ENCODE results near the gene PTPRS. TPM values are rescaled to one million over a fixed set of nuclear protein-coding genes. Genes with fewer than 3 reads are reported as not detected.

The PTPRS gene
- total RNA-seq, 1 experiment from 2014 or later: 63.0 TPM

GRCh38 chr19:5355076-5355475, 14.5 kb upstream of the PTPRS start:
- DNase-seq (ENCODE audit: low read depth): no peak

- no peak for DNase-seq (ENCODE audit: low read depth)
Measured at GRCh38 chr19:5354403-5354802, 13.8 kb upstream of the PTPRS start.

- peak; percentile 27 for DNase-seq (ENCODE audit: low read depth)
Measured at GRCh38 chr19:5352229-5352763, 11.7 kb upstream of the PTPRS start.

DNA sequence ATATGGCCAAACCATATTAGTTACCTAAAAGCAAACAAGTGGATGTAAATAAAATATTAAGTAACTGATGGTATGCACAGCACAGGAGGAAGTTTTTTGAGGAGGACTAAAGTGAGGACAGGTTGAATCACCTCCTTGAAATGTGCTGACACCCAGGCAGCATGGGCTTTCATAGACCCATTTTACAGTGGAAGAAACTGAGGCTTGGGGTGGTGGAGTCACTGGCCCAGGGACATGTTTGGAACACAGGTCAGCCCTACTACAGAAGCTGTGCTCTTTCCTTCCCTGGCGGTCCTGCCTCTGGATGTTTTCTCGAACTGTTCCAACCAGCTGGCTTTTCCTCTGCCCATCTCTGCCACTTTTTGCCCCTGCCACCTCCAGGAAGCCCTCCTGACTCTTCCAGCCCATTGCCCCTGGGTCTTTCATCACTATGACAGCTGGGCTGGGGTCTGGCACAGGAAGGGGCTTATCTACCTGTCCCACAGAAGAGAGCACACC, 11.2 kb upstream of the PTPRS start:
- DNase-seq (ENCODE audit: low read depth): no peak

- DNase-seq (ENCODE audit: low read depth): no peak
Measured at GRCh38 chr19:5349041-5349440, 8.4 kb upstream of the PTPRS start.

- DNase-seq (ENCODE audit: low read depth): peak; percentile 64
Measured at GRCh38 chr19:5345895-5346386, 5.3 kb upstream of the PTPRS start.

DNA sequence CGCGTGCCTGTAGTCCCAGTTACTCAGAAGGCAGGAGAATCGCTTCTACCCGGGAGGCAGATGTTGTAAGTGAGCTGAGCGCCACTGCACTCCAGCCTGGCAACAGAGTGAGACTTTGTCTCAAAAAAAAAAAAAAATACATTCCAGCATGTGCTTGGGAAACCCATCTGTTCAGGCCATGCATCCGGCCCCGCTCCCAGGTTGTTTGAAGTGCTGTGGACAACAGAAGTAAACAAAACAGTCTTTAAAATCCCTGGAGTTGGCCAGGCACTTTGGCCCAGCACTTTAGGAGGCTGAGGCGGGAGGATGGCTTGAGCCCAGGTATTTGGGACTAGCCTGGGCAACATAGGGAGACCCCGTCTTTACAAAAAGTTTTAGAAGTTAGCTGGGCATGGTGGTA, 3.2 kb upstream of the PTPRS start:
- peak; percentile 26 for DNase-seq (ENCODE audit: low read depth)

GRCh38 chr19:5342573-5343201, 2.1 kb upstream of the PTPRS start:
- no peak for DNase-seq (ENCODE audit: low read depth)

DNA sequence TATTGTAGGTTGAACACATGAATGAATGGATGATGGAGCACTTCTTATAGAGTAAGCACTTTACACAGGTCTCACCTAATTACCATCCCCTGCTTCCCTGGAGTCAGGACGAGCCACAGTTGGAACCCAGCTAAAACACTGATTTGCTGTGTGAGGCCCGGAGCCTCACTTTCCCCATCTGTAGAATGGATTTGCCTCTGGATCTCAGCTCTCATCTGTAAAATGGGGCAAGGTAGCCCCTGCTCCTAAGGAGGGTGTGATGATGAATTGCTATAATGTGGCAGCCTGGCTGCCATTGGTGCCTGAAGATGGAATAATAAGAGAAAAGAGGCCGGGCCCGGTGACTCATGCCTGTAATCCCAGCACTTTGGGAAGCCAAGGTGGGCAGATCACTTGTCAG, 1.4 kb upstream of the PTPRS start:
- DNase-seq (ENCODE audit: low read depth): no peak

DNA sequence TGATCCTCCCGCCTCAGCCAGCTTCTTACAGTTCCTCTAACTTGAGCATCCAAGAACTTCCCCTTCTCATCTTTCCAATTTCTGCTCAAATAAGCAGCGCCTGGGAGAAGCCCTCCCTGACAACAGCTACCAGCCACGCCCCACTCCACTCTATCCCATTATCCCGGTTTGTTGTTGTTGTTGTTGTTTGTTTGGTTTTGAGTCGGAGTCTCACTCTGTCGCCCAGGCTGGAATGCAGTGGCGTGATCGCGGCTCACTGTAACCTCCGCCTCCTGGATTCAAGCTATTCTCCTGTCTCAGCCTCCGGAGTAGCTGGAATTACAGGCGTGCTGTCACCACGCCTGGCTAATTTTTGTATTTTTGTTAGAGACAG, 822 bp upstream of the PTPRS start:
- no peak for DNase-seq (ENCODE audit: low read depth)

DNA sequence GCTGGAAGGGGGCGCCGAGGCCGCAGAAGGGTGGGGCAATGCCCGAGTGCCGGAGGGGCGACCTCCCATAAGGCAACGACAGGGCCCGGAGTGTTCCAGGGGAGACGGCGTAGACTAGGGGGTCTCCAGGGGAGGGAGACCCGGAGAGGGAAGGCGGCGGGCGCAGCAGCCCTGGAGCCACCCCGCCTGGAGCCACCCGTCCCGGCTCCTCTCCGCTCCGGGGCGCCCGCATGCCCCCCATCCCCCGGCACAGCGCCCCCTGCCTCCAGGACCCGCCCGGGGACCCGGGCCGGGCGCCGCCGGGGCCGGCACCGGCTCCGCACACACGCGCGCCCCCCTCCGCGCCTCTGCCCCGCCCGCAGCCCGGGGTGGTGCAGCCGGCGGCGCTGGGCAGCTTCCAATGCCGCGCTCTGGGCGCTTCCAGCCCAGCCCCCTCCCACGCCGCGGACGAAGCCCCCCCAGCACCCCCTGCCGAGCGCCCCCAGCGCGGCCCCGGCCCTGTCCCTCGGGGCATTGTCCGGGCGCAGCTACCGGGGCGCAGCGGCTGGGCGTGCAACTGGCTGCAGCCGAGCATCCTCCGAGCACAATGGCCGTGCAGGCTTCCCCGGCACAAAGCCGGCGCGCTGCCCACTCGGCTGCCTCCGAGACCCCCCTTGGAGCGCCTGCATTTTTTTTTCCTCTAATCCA, 519 bp downstream of the PTPRS start:
- no peak for DNase-seq (ENCODE audit: low read depth)

DNA sequence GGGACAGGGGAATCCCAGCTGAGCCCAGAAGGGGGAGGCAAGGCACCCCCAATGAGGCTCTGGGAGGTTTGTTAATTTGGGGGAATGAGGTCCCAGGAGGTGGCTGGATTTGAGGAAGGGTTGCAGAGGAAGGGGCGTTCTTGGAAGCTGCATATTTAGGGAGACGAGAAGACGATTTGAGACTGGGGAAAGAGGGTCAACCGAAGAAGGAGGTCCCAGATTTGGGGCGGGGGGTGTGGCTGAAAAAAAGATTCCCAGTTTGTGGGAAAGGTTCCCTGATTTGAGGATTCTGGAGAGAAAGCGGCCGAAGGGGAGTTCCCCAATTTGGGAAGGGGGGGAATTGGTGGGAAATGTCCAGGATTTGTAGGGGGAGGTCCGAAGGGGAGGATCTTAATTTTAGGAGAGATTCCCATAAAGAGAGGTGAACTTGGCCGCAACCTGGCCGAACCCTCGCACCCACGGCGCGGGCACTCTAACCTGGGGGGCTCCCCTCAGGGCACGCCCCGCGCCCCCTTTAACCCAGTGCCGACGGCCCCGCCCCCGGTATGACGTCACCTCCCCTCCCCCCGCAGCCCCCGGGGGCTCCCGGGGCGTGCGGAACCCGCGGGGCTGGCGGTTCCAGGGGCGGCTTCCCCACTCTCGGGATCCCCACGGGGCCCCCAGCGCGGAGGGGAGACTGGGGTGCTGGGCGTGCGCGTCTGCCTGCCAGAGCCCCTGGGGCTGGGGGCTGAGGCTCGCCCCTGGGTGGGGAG, 1.2 kb downstream of the PTPRS start:
- DNase-seq (ENCODE audit: low read depth): no peak

DNA sequence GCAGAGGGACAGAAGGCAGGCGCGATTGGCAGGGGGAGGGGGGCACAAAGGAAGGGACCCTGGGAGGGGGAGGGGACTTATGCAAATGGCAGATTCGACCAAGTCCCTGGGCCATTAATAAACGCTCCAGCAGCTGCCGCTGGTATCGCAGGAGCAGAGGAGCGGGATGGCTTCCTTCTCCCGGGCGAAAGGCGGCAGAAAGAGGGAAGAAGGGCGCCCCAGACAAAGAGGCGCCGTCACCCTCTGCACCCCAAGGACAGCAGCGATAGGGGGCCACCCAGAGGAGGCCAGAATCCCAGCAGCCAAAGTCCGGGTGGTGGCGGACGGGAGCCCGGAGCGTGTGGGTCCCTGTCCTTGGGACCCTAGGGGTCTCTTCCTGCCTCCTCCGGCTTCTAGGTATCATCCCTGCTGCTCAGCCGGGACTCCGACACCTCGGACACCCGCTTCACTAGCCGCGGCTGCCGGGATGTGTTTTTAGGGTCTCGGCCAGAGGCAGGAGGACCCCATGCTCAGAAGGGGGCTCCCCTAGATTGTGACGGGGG, 1.9 kb downstream of the PTPRS start:
- no peak for DNase-seq (ENCODE audit: low read depth)

- no peak for DNase-seq (ENCODE audit: low read depth)
Measured at GRCh38 chr19:5337708-5338655, 2.6 kb downstream of the PTPRS start.

- DNase-seq (ENCODE audit: low read depth): no peak
Measured at GRCh38 chr19:5337126-5337525, 3.5 kb downstream of the PTPRS start.

DNA sequence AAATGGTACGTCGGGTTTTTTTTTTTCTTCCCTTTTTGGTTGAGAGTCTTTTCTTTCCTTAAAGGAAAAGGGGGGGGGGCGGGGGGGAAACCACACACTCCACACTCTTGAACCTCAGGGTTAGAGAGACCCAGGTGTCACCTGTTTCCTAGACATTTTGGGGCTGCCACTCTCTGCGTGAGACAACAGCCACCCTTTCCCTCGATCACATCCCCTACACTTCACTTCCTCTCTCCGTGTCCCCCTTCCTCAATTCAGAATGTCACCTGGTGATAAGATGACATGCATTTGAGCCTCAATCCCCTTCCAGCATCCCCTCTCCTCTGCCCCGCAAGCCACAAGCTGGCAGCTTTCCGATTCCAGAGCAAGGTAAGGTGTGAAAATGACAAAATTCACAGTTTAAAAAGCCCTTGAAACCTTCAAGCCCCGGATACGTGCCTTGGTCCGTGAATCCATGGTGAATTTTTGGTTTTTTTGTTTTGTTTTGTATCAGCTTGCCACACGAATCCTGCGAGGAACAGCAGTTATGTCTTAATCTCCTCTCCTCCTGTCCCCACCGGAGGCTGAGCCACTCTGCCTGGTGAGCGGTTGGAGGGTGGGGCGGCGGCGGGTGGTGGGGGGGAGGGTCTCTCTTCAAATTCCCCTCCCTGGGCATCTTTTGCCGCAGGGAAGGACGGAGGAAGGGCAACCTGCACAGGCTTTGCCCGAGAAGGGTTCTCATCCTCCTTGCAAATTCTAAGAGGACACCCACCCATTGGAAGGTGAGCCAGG, 4.2 kb downstream of the PTPRS start:
- DNase-seq (ENCODE audit: low read depth): no peak

DNA sequence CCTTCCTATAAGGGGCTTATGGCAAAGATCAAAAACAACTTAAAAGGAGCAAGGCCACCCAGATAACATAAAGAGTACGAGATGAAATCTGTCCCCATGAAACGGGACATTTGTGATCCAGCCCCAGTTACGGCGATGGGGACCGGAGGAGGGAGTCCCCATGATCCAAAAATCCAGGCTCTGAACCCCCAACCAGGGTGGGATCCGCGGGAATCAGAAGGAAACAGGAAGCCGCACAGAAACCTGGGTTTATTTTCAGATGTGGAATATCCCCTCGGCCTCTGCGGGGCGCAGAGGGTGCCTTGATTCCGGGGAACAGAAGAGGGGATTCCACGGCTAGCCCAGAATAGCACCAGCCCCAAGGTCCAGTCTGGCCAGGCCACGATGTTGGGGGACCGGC, 5.0 kb downstream of the PTPRS start:
- no peak for DNase-seq (ENCODE audit: low read depth)

DNA sequence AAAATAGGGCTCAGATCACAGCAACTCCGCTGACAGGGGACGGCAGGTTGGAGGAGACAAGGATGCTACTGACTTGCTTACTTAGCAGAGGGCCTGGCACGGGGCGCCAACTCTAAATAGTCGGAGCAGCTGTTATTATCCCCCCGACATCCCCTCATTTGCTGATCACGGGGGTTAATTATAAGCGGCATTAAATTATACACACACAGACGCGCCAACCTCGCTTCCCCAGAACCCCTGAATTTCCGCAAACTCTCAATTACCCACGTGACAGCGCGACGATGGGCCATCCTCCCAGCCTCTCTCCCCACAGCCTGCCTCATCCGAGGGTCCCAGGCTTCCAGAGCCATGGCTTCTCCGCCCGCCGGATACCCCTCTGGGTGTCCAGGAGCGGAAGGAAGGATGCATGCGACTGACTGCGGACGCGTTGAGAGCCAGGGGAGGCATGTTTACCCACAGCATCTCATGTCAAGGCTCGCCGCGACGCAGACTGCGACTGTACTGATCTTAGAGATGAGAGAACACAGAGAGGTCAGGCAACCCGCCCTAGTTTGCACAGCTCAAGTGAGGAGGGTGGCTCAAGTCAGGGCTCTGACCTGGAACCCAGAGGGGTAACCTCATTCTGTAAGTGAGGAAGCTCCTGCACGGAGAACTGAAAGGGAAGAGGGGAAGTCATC, 5.7 kb downstream of the PTPRS start:
- DNase-seq (ENCODE audit: low read depth): no peak

- no peak for DNase-seq (ENCODE audit: low read depth)
Measured at GRCh38 chr19:5334366-5334739, 6.3 kb downstream of the PTPRS start.
